Mesenchymal stem cell (in vitro differentiated cells and primary cell): Measurements from ENCODE around the gene SIGLEC1.

Source experiments
- DNase-seq: peaks from one replicate; pipeline ENCODE4 v3.0.0-alpha.2; 2013
- H2AFZ ChIP-seq: one replicate; pipeline ENCODE4 v1.6.1; 2013; ENCODE audit warnings: low read depth, mild to moderate bottlenecking, control low read depth, inconsistent platforms, low read length, moderate library complexity
- H2AK5ac ChIP-seq: 2 replicates; pipeline ENCODE4 v1.6.1; 2013; ENCODE audit warnings: low read length, moderate library complexity, mild to moderate bottlenecking, inconsistent platforms; ENCODE audit not compliant: severe bottlenecking
- H2BK120ac ChIP-seq: one replicate; pipeline ENCODE4 v1.6.1; 2013; ENCODE audit warnings: low read depth, mild to moderate bottlenecking, inconsistent platforms, low read length, moderate library complexity
- H2BK12ac ChIP-seq, 2 experiments: one replicate each; pipeline ENCODE4 v1.6.1; 2013; ENCODE audit warnings: inconsistent platforms in 2 of 2, low read length in 2 of 2, mild to moderate bottlenecking in 2 of 2, moderate library complexity in 2 of 2, control low read depth in 1 of 2
- H2BK15ac ChIP-seq: one replicate; pipeline ENCODE4 v1.6.1; 2013; ENCODE audit warnings: mild to moderate bottlenecking, low read depth, inconsistent platforms; ENCODE audit not compliant: poor library complexity, severe bottlenecking
- H2BK5ac ChIP-seq: 2 replicates; pipeline ENCODE4 v1.6.1; 2013; ENCODE audit warnings: low read depth, mild to moderate bottlenecking, low read length, control low read depth, inconsistent platforms; ENCODE audit not compliant: poor library complexity, severe bottlenecking
- H3K14ac ChIP-seq, 2 experiments: one replicate each; pipeline ENCODE4 v1.6.1; 2013; ENCODE audit warnings: inconsistent platforms in 2 of 2, low read length in 2 of 2, control low read depth in 1 of 2, mild to moderate bottlenecking in 1 of 2, moderate library complexity in 1 of 2
- H3K18ac ChIP-seq, 2 experiments: one replicate each; pipeline ENCODE4 v1.6.1; 2013; ENCODE audit warnings: inconsistent platforms in 2 of 2, low read length in 2 of 2, control low read depth in 1 of 2, low read depth in 1 of 2, mild to moderate bottlenecking in 1 of 2
- H3K23ac ChIP-seq, 2 experiments: one replicate each; pipeline ENCODE4 v1.6.1; 2013; ENCODE audit warnings: inconsistent platforms in 2 of 2, low read length in 2 of 2, mild to moderate bottlenecking in 2 of 2, moderate library complexity in 2 of 2, control low read depth in 1 of 2
- H3K27ac ChIP-seq: 2 replicates; pipeline ENCODE4 v1.5.1; 2013; ENCODE audit warnings: mild to moderate bottlenecking, moderate library complexity, low read length, control low read depth, inconsistent platforms; ENCODE audit not compliant: poor library complexity, severe bottlenecking
- H3K27me3 ChIP-seq, 2 experiments: 2 replicates each; pipeline versions ENCODE4 v1.6.1 to v1.7.0; 2013; ENCODE audit warnings: low read length in 2 of 2, mild to moderate bottlenecking in 2 of 2, moderate library complexity in 2 of 2, control low read depth in 1 of 2, inconsistent platforms in 1 of 2; ENCODE audit not compliant: control insufficient read depth in 1 of 2, insufficient read depth in 1 of 2
- H3K36me3 ChIP-seq, 2 experiments: 2 replicates each; pipeline versions ENCODE4 v1.6.1 to v1.7.0; 2013; ENCODE audit warnings: low read length in 2 of 2, control low read depth in 1 of 2, inconsistent platforms in 1 of 2, low read depth in 1 of 2, mild to moderate bottlenecking in 1 of 2; ENCODE audit not compliant: insufficient read depth in 2 of 2, control insufficient read depth in 1 of 2
- H3K4ac ChIP-seq, 2 experiments: one replicate each; pipeline ENCODE4 v1.6.1; 2013; ENCODE audit warnings: inconsistent platforms in 2 of 2, low read length in 2 of 2, mild to moderate bottlenecking in 2 of 2, moderate library complexity in 2 of 2, control low read depth in 1 of 2, low read depth in 1 of 2
- H3K4me1 ChIP-seq: 2 replicates; pipeline ENCODE4 v1.6.1; 2013; ENCODE audit warnings: low read depth, low read length, control low read depth; ENCODE audit not compliant: control insufficient read depth, insufficient read depth
- H3K4me2 ChIP-seq: 2 replicates; pipeline ENCODE4 v1.6.1; 2013; ENCODE audit warnings: low read length, mild to moderate bottlenecking, inconsistent platforms; ENCODE audit not compliant: poor library complexity, severe bottlenecking
- H3K4me3 ChIP-seq, 2 experiments: 2 replicates each; pipeline versions ENCODE4 v1.5.1 to v1.7.0; 2013; ENCODE audit warnings: low read length in 2 of 2, mild to moderate bottlenecking in 2 of 2, control low read depth in 1 of 2, low read depth in 1 of 2; ENCODE audit not compliant: insufficient read depth in 1 of 2
- H3K79me1 ChIP-seq: replicated peaks from 2 replicates; pipeline ENCODE4 v1.6.1; 2013; ENCODE audit warnings: mild to moderate bottlenecking, control low read depth, low read length, inconsistent platforms; ENCODE audit not compliant: poor library complexity, severe bottlenecking
- H3K9ac ChIP-seq: 2 replicates; pipeline ENCODE4 v1.7.0; 2013; ENCODE audit warnings: mild to moderate bottlenecking, low read length, moderate library complexity
- H3K9me3 ChIP-seq: 2 replicates; pipeline ENCODE4 v1.7.0; 2013; ENCODE audit warnings: mild to moderate bottlenecking, low read length; ENCODE audit not compliant: control insufficient read depth
- H4K8ac ChIP-seq: one replicate; pipeline ENCODE4 v1.6.1; 2013; ENCODE audit warnings: inconsistent platforms, mild to moderate bottlenecking, low read length, moderate library complexity
- H4K91ac ChIP-seq: one replicate; pipeline ENCODE4 v1.6.1; 2013; ENCODE audit warnings: mild to moderate bottlenecking, low read length, inconsistent platforms
- WGBS: methylation state at CpG from one replicate; pipeline ENCODE4 v1.1.7; 2013; ENCODE audit warnings: mixed read lengths; 5-methylcytosine and 5-hydroxymethylcytosine counted together

The SIGLEC1 gene

DNA sequence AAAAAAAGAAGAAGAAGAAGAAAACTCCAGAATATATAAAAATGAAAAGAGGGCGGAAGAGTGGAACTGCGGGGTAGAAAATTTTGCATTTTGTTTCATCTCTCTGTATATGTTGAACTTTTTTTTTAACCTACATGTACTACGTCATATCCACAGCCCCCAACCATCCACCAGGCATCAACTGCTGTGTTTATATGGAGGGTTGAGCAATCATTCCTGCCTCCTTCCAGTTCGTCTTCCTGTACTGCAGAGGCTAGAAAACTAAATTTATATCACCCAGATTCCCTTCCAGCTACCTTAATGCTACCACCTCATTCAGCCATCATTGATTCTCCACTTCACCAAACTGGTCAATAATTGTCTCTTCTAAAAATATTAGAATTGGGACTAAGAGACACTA is 9.5 kb upstream of the SIGLEC1 start:
- no peak overlapping the region for H3K4me2 ChIP-seq
- no peak overlapping the region for H2AK5ac ChIP-seq
- H3K36me3 ChIP-seq = no peaks in the 10 kb centered on the region
- no peaks in the 10 kb centered on the region for H3K9me3 ChIP-seq
- H2AFZ ChIP-seq = no peak overlapping the region
- H3K23ac ChIP-seq = no peak overlapping the region
- no peak overlapping the region for H2BK120ac ChIP-seq
- WGBS = 44% methylated on average over 2 of the region's 4 CpGs
- H2BK5ac ChIP-seq = no peak overlapping the region
- H3K18ac ChIP-seq = no peak overlapping the region
- H3K9ac ChIP-seq = no peak overlapping the region
- no peak overlapping the region for H4K91ac ChIP-seq
- H3K4me1 ChIP-seq = no peaks in the 10 kb centered on the region
- no peak overlapping the region for H3K27ac ChIP-seq
- H3K27me3 ChIP-seq = peaks cover 8 to 10% of the 10 kb centered on the region in 2 experiments
- H2BK15ac ChIP-seq = no peak overlapping the region
- H3K4ac ChIP-seq = no peak overlapping the region
- no peaks in the 10 kb centered on the region for H3K79me1 ChIP-seq
- no peak overlapping the region for H3K14ac ChIP-seq
- no peak overlapping the region for H3K4me3 ChIP-seq
- H4K8ac ChIP-seq = no peak overlapping the region
- DNase-seq = no peak
- H2BK12ac ChIP-seq = no peak overlapping the region

DNA sequence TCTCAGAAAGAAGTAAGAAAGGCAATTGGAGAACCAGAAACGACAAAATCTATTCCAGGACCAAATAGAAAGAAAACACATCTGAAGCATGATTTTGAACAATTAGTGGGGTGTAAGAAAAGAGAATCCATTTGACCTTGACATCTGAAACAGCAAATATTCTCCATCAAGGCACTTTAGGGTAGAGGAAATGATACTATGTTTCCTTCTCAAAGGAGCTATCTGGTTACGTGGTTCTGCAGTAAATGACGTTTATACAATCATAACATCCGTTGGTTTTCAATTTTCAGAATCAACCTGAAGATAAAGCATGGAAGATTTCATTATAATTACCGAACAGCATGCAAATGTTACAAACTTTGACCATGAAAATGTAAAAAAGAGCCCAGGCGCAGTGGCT is 8.2 kb upstream of the SIGLEC1 start:
- no peak overlapping the region for H3K9ac ChIP-seq
- no peak overlapping the region for H2BK120ac ChIP-seq
- DNase-seq = no peak
- no peak overlapping the region for H2BK5ac ChIP-seq
- no peak overlapping the region for H3K4me2 ChIP-seq
- no peak overlapping the region for H3K27ac ChIP-seq
- H2BK15ac ChIP-seq = no peak overlapping the region
- H3K4me1 ChIP-seq = no peaks in the 10 kb centered on the region
- no peak overlapping the region for H2AFZ ChIP-seq
- H2AK5ac ChIP-seq = no peak overlapping the region
- H3K14ac ChIP-seq = no peak overlapping the region
- no peak overlapping the region for H3K4me3 ChIP-seq
- no peaks in the 10 kb centered on the region for H3K79me1 ChIP-seq
- no peak overlapping the region for H4K8ac ChIP-seq
- no peak overlapping the region for H3K4ac ChIP-seq
- no peak overlapping the region for H4K91ac ChIP-seq
- WGBS = 86% methylated on average over 5 of the region's 6 CpGs
- no peak overlapping the region for H3K23ac ChIP-seq
- no peak overlapping the region for H3K18ac ChIP-seq
- H2BK12ac ChIP-seq = no peak overlapping the region
- no peaks in the 10 kb centered on the region for H3K36me3 ChIP-seq
- peaks cover 4 to 10% of the 10 kb centered on the region in 2 experiments for H3K27me3 ChIP-seq
- H3K9me3 ChIP-seq = no peaks in the 10 kb centered on the region

DNA sequence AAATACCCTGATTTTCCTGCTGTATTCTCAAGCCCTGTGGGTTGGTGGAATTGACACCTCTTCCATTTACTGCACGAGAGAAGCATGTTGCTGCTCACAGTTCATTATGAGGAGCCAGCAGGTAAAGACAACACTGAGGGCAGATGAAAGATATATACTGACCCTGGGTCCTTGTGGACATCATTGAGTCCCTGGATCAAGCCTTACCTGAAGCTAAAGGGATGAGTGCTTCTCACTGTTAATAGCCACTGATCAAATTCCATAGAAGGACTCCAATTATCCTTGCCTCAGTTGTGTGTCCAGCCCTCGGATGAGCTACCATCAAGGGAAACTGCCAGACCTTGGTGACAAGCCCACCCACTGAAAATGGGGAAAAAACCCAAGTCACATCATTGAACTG is 7.7 kb upstream of the SIGLEC1 start:
- Histone ChIP-seq H2BK5ac (no peak overlapping the region), H3K4me1 (no peaks in the 10 kb centered on the region), H2AK5ac (no peak overlapping the region), H3K4me3 (no peak overlapping the region), H3K79me1 (no peaks in the 10 kb centered on the region), H2BK120ac (no peak overlapping the region), H3K14ac (no peak overlapping the region), H3K4ac (no peak overlapping the region), H3K36me3 (no peaks in the 10 kb centered on the region), H3K9me3 (no peaks in the 10 kb centered on the region), H3K9ac (no peak overlapping the region), H4K8ac (no peak overlapping the region), H3K27ac (no peak overlapping the region), H3K4me2 (no peak overlapping the region), H3K23ac (no peak overlapping the region), H3K27me3 (peaks cover 3 to 10% of the 10 kb centered on the region in 2 experiments), H2AFZ (no peak overlapping the region), H2BK12ac (no peak overlapping the region), H2BK15ac (no peak overlapping the region), H3K18ac (no peak overlapping the region), H4K91ac (no peak overlapping the region)
- no peak for DNase-seq
- 78% methylated on average over 2 of the region's 2 CpGs for WGBS

DNA sequence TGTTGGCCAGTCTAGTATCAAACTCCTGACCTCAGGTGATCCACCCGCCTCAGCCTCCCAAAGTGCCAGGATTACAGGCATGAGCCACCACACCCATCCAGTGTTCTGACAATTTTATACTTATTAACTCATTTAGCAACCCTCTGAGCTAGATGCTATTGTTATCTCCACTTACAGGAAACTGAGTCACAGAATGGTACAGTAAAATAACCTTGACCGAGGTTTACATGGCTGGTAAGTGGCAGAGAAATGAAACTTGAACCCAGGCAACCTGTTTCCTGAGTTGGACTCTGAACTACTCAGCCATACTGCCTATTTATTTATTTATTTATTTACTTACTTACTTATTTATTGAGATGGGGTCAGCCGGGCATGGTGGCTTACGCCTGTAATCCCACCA is 6.6 kb upstream of the SIGLEC1 start:
- no peak overlapping the region for H2BK12ac ChIP-seq
- no peaks in the 10 kb centered on the region for H3K4me1 ChIP-seq
- no peak overlapping the region for H3K9ac ChIP-seq
- no peak overlapping the region for H3K27ac ChIP-seq
- H3K27me3 ChIP-seq = peaks cover 3 to 10% of the 10 kb centered on the region in 2 experiments
- DNase-seq = no peak
- H2BK5ac ChIP-seq = no peak overlapping the region
- 99% methylated on average over 3 of the region's 4 CpGs for WGBS
- no peak overlapping the region for H4K8ac ChIP-seq
- no peak overlapping the region for H2BK15ac ChIP-seq
- no peak overlapping the region for H3K4me2 ChIP-seq
- no peaks in the 10 kb centered on the region for H3K79me1 ChIP-seq
- no peak overlapping the region for H3K14ac ChIP-seq
- H2AK5ac ChIP-seq = no peak overlapping the region
- no peak overlapping the region for H3K4ac ChIP-seq
- H4K91ac ChIP-seq = no peak overlapping the region
- no peak overlapping the region for H2BK120ac ChIP-seq
- no peak overlapping the region for H3K23ac ChIP-seq
- H3K18ac ChIP-seq = no peak overlapping the region
- no peak overlapping the region for H3K4me3 ChIP-seq
- H2AFZ ChIP-seq = no peak overlapping the region
- no peaks in the 10 kb centered on the region for H3K36me3 ChIP-seq
- H3K9me3 ChIP-seq = no peaks in the 10 kb centered on the region
